CD14-positive monocyte (primary cell): ENCODE results near the gene ZBED6. TPM values are rescaled to one million over a fixed set of nuclear protein-coding genes. Genes with fewer than 3 reads are reported as not detected.
A peak's percentile ranks its signal among the peaks of the same experiment; 100 is the strongest.

Source experiments
- DNase-seq, 3 donors: peaks; one replicate each; pipeline ENCODE4 v3.0.0-alpha.2; 2011 to 2022
- H2AFZ ChIP-seq: 2 replicates; pipeline ENCODE4 v1.6.0; 2012; ENCODE audit warnings: mild to moderate bottlenecking, low read depth, low read length, inconsistent platforms; ENCODE audit not compliant: insufficient read depth, poor library complexity, severe bottlenecking
- H3K27ac ChIP-seq, 2 donors: 1 replicate in 1 of 2; 2 replicates in 1 of 2; pipeline ENCODE4 v1.5.1; 2012 to 2013; ENCODE audit warnings: low read length in 2 of 2, control low read depth in 1 of 2, inconsistent platforms in 1 of 2, low read depth in 1 of 2, mild to moderate bottlenecking in 1 of 2
- H3K27me3 ChIP-seq, 2 donors: one replicate each; pipeline versions ENCODE4 v1.6.0 to v1.6.1; 2011 to 2013; ENCODE audit warnings: low read length in 2 of 2; ENCODE audit not compliant: control insufficient read depth in 2 of 2, insufficient read depth in 2 of 2
- H3K36me3 ChIP-seq, 2 donors: replicated peaks in 1 of 2; 1 replicate in 1 of 2; 2 replicates in 1 of 2; pipeline versions ENCODE4 v1.5.1 to v1.6.1; 2012 to 2013; ENCODE audit warnings: low read length in 2 of 2, control low read depth in 1 of 2, inconsistent platforms in 1 of 2, mild to moderate bottlenecking in 1 of 2; ENCODE audit not compliant: insufficient read depth in 2 of 2, control insufficient read depth in 1 of 2
- H3K4me1 ChIP-seq, 2 donors: 1 replicate in 1 of 2; 2 replicates in 1 of 2; pipeline versions ENCODE4 v1.5.1 to v1.6.1; 2012 to 2013; ENCODE audit warnings: low read length in 2 of 2, control low read depth in 1 of 2, inconsistent platforms in 1 of 2, mild to moderate bottlenecking in 1 of 2, moderate library complexity in 1 of 2; ENCODE audit not compliant: insufficient read depth in 2 of 2, control insufficient read depth in 1 of 2
- H3K4me2 ChIP-seq: replicated peaks from 2 replicates; pipeline ENCODE3; 2012; ENCODE audit warnings: low read length, moderate library complexity, mild to moderate bottlenecking; ENCODE audit not compliant: poor library complexity, severe bottlenecking; ENCODE audit errors: extremely low read depth
- H3K4me3 ChIP-seq, 3 experiments: fragments of 200-600 bp in 1 of 3; sonication (generic) in 1 of 3; replicated peaks in 1 of 3; 1 replicate in 2 of 3; 2 replicates in 1 of 3; pipeline ENCODE4 v1.5.1; 2011 to 2013; ENCODE audit warnings: low read length in 3 of 3, mild to moderate bottlenecking in 3 of 3, control low read depth in 2 of 3, low read depth in 2 of 3, inconsistent platforms in 1 of 3, moderate library complexity in 1 of 3
- H3K79me2 ChIP-seq: 2 replicates; pipeline ENCODE4 v1.6.0; 2012; ENCODE audit warnings: mild to moderate bottlenecking, control low read depth, inconsistent platforms, low read length, moderate library complexity; ENCODE audit not compliant: insufficient read depth
- H3K9ac ChIP-seq: 2 replicates; pipeline ENCODE4 v1.6.0; 2017; ENCODE audit warnings: low read length, mild to moderate bottlenecking; ENCODE audit not compliant: insufficient read depth, poor library complexity, severe bottlenecking
- H3K9me3 ChIP-seq, 2 donors: replicated peaks in 1 of 2; 1 replicate in 1 of 2; 2 replicates in 1 of 2; pipeline versions ENCODE4 v1.5.1 to v1.6.1; 2012 to 2013; ENCODE audit warnings: low read length in 2 of 2, control low read depth in 1 of 2; ENCODE audit not compliant: control insufficient read depth in 1 of 2, insufficient read depth in 1 of 2
- H4K20me1 ChIP-seq: 2 replicates; pipeline ENCODE4 v1.6.0; 2012; ENCODE audit warnings: mild to moderate bottlenecking, low read length, control low read depth, moderate library complexity; ENCODE audit not compliant: insufficient read depth
- H3K27ac Mint-ChIP-seq, 7 donors: one replicate each; pipeline ENCODE4 v1.8.0; 2020; ENCODE audit warnings: mild to moderate bottlenecking in 7 of 7, mixed read lengths in 7 of 7, moderate library complexity in 6 of 7, inconsistent platforms in 2 of 7
- H3K27me3 Mint-ChIP-seq, 3 donors: one replicate each; pipeline ENCODE4 v1.8.0; 2021 to 2022; ENCODE audit warnings: low read depth in 3 of 3, mild to moderate bottlenecking in 3 of 3, mixed read lengths in 3 of 3, moderate library complexity in 3 of 3, inconsistent platforms in 1 of 3
- H3K36me3 Mint-ChIP-seq, 2 donors: one replicate each; pipeline ENCODE4 v1.8.0; 2020; ENCODE audit warnings: mixed read lengths in 2 of 2, inconsistent platforms in 1 of 2, mild to moderate bottlenecking in 1 of 2
- H3K4me1 Mint-ChIP-seq: one replicate; pipeline ENCODE4 v1.8.0; 2020; ENCODE audit warnings: mild to moderate bottlenecking, mixed read lengths
- H3K4me3 Mint-ChIP-seq, 2 donors: one replicate each; pipeline ENCODE4 v1.8.0; 2020; ENCODE audit warnings: mild to moderate bottlenecking in 2 of 2, mixed read lengths in 2 of 2, moderate library complexity in 1 of 2
- H3K9me3 Mint-ChIP-seq, 7 donors: one replicate each; pipeline ENCODE4 v1.8.0; 2020 to 2022; ENCODE audit warnings: mixed read lengths in 7 of 7, mild to moderate bottlenecking in 6 of 7, moderate library complexity in 6 of 7, inconsistent platforms in 2 of 7
- WGBS: methylation state at CpG from one replicate; pipeline ENCODE4 v1.1.5; 2013; ENCODE audit warnings: missing lambda C conversion rate; ENCODE audit not compliant: insufficient coverage; 5-methylcytosine and 5-hydroxymethylcytosine counted together
- intact Hi-C, 2 donors: fragments of 100-400 bp; cut with micrococcal nuclease; formaldehyde crosslinking; loops; one replicate each; pipeline versions ENCODE4 v1.15.0 to v1.15.1; 2023
- polyA plus RNA-seq, 3 donors: library from polyadenylated mRNA; depleted of rRNA in 1 of 3; unstranded in 2 of 3; stranded (reverse) in 1 of 3; fragments of 300-500 nt in 2 of 3; fragments of >200 nt in 1 of 3; fragmentation: Illumina TruSeq in 2 of 3; gene quantifications; 1 replicate in 2 of 3; 2 replicates in 1 of 3; pipeline ENCODE4 v1.2.3, GENCODE V29; 2012 to 2021
- TF ChIP-seq, protein P1 (sequence below): fragments of 200-600 bp; IDR thresholded peaks from one replicate; pipeline ENCODE4 v1.8.0; 2022; ENCODE audit warnings: antibody characterized with exemption, mild to moderate bottlenecking

ZBED6 gene
- polyA plus RNA-seq, 3 donors, result 0.56 to 2.2 (median 1.00) TPM

DNA sequence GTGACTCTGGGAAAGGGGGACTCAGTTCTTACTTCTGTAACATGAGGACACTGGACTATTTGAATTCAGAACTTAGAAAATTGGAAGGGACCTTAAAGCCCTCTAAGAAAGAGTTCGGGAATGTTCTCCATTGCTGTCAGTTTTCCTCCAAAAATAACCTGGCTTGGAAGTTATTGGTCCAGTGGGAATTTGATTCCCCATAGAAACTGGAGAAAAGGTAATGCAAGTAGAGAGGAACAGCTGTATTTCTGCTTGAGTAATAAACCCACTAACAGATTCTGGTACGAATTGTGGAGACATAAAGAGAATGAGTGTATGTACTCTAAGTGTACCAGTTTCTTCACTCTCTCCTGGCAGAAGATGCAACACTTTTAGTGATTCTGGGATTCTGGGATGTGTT is 1.8 kb downstream of the ZBED6 start:
- 100% methylated on average over 1 of the region's 2 CpGs for WGBS
- Mint-ChIP-seq H3K27ac (peak overlapping the region in 5 of 7 donors; percentile 16 to 98 (median 55)), H3K4me3 (peak overlapping the region in 1 of 2 donors; percentile 51), H3K36me3 (peaks cover 20 to 27% of the 10 kb centered on the region in 2 donors), H3K4me1 (peaks cover 36% of the 10 kb centered on the region), H3K27me3 (peaks cover 0 to 2% (median 0%) of the 10 kb centered on the region in 3 donors), H3K9me3 (no peaks in the 10 kb centered on the region)
- intact Hi-C loops, result loop anchor here (5.0 to 10.0 kb wide), 2 partner anchors 35 to 52 kb away; no protein-coding TSS in a partner anchor
- Histone ChIP-seq H3K4me2 (peak overlapping the region; percentile 75), H3K9ac (no peak overlapping the region), H4K20me1 (peaks cover 63% of the 10 kb centered on the region), H3K79me2 (peaks cover 67% of the 10 kb centered on the region), H3K27ac (peak overlapping the region in 1 of 2 donors; percentile 91), H3K9me3 (no peaks in the 10 kb centered on the region), H2AFZ (no peak overlapping the region), H3K4me1 (peaks cover 15 to 26% of the 10 kb centered on the region in 2 donors), H3K4me3 (peak overlapping the region in 1 of 3 experiments; percentile 99), H3K27me3 (no peaks in the 10 kb centered on the region), H3K36me3 (peaks cover 8 to 48% of the 10 kb centered on the region in 2 donors)
- TF ChIP-seq, protein P1, sequence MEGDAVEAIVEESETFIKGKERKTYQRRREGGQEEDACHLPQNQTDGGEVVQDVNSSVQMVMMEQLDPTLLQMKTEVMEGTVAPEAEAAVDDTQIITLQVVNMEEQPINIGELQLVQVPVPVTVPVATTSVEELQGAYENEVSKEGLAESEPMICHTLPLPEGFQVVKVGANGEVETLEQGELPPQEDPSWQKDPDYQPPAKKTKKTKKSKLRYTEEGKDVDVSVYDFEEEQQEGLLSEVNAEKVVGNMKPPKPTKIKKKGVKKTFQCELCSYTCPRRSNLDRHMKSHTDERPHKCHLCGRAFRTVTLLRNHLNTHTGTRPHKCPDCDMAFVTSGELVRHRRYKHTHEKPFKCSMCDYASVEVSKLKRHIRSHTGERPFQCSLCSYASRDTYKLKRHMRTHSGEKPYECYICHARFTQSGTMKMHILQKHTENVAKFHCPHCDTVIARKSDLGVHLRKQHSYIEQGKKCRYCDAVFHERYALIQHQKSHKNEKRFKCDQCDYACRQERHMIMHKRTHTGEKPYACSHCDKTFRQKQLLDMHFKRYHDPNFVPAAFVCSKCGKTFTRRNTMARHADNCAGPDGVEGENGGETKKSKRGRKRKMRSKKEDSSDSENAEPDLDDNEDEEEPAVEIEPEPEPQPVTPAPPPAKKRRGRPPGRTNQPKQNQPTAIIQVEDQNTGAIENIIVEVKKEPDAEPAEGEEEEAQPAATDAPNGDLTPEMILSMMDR, result no peak
- no peak for DNase-seq

GRCh38 chr1:203797948-203798655 is 2.7 kb downstream of the ZBED6 start:
- TF ChIP-seq, protein P1, result no peak
- peaks cover 72% of the 10 kb centered on the region for H4K20me1 ChIP-seq
- peaks cover 11 to 55% of the 10 kb centered on the region in 2 donors for H3K36me3 ChIP-seq
- intact Hi-C loops, result loop anchor here (5.0 to 10.0 kb wide), 2 partner anchors 36 to 53 kb away; no protein-coding TSS in a partner anchor
- WGBS, result 100% methylated on average over 2 of the region's 6 CpGs
- H3K9me3 Mint-ChIP-seq, result no peaks in the 10 kb centered on the region
- H3K4me1 ChIP-seq, result peaks cover 15 to 26% of the 10 kb centered on the region in 2 donors
- H3K27ac Mint-ChIP-seq, result peak overlapping the region in 1 of 7 donors; percentile 96
- H3K27ac ChIP-seq, result no peak overlapping the region
- H3K36me3 Mint-ChIP-seq, result peaks cover 25 to 35% of the 10 kb centered on the region in 2 donors
- peaks cover 0 to 2% (median 0%) of the 10 kb centered on the region in 3 donors for H3K27me3 Mint-ChIP-seq
- H3K4me2 ChIP-seq, result no peak overlapping the region
- peaks cover 76% of the 10 kb centered on the region for H3K79me2 ChIP-seq
- H3K9ac ChIP-seq, result no peak overlapping the region
- H3K4me3 Mint-ChIP-seq, result no peak overlapping the region
- no peaks in the 10 kb centered on the region for H3K27me3 ChIP-seq
- no peak for DNase-seq
- H2AFZ ChIP-seq, result no peak overlapping the region
- H3K4me1 Mint-ChIP-seq, result peaks cover 36% of the 10 kb centered on the region
- no peaks in the 10 kb centered on the region for H3K9me3 ChIP-seq
- no peak overlapping the region for H3K4me3 ChIP-seq
